HepG2 (cell line): Measurements from ENCODE around the gene REEP6. TPM values are rescaled to one million over a fixed set of nuclear protein-coding genes. Genes with fewer than 3 reads are reported as not detected.
A peak's percentile ranks its signal among the peaks of the same experiment; 100 is the strongest.

Experiments used
- CCAR2 ChIP-seq: fragments of 200-400 bp; formaldehyde crosslinking; optimal IDR thresholded peaks from 2 replicates; pipeline ENCODE3; 2018; ENCODE audit warnings: low read depth, mild to moderate bottlenecking, low read length, moderate library complexity
- HNRNPLL ChIP-seq: fragments of 200-400 bp; formaldehyde crosslinking; IDR thresholded peaks from 2 replicates; pipeline ENCODE4 v1.6.1; 2017; ENCODE audit warnings: mild to moderate bottlenecking, low read depth, low read length; ENCODE audit not compliant: poor library complexity, severe bottlenecking
- KAT2B ChIP-seq: fragments of 150-350 bp; IDR thresholded peaks from 2 replicates; pipeline ENCODE4 v1.6.1; 2014; ENCODE audit warnings: low read depth, low read length, borderline replicate concordance
- PHF20 ChIP-seq: sonication (generic); formaldehyde crosslinking; IDR thresholded peaks from 2 replicates; pipeline ENCODE4 v1.5.0; 2020; ENCODE audit warnings: mild to moderate bottlenecking, missing genetic modification reagents
- PHF21A ChIP-seq: sonication (generic); formaldehyde crosslinking; IDR thresholded peaks from 2 replicates; pipeline ENCODE4 v1.5.0; 2020; ENCODE audit warnings: mild to moderate bottlenecking, missing genetic modification reagents
- PITX1 ChIP-seq: sonication (generic); formaldehyde crosslinking; IDR thresholded peaks from 2 replicates; pipeline ENCODE4 v1.5.1; 2020; ENCODE audit warnings: mild to moderate bottlenecking, missing genetic modification reagents
- PPARG ChIP-seq: conservative IDR thresholded peaks from 2 replicates; pipeline ENCODE4 v1.6.1; 2016; ENCODE audit warnings: missing biosample characterization, missing genetic modification reagents
- SCMH1 ChIP-seq: sonication (generic); formaldehyde crosslinking; IDR thresholded peaks from 2 replicates; pipeline ENCODE4 v1.9.0; 2021; ENCODE audit warnings: missing genetic modification reagents, mild to moderate bottlenecking, borderline replicate concordance
- SNAI1 ChIP-seq: sonication (generic); formaldehyde crosslinking; IDR thresholded peaks from 2 replicates; pipeline ENCODE4 v1.5.0; 2020; ENCODE audit warnings: mild to moderate bottlenecking, missing genetic modification reagents, borderline replicate concordance
- SSRP1 ChIP-seq: IDR thresholded peaks from 2 replicates; pipeline ENCODE4 v1.6.1; 2016; ENCODE audit warnings: control low read depth
- TAF1 ChIP-seq: sonication (generic); formaldehyde crosslinking; IDR thresholded peaks from 2 replicates; pipeline ENCODE4 v1.4.0; 2020; ENCODE audit warnings: missing genetic modification reagents
- TBX3 ChIP-seq: fragments of 450-650 bp; IDR thresholded peaks from 2 replicates; pipeline ENCODE4 v1.6.1; 2017; ENCODE audit warnings: antibody characterized with exemption, mild to moderate bottlenecking, inconsistent platforms, borderline replicate concordance
- ZFP36L2 ChIP-seq: sonication (generic); formaldehyde crosslinking; IDR thresholded peaks from 2 replicates; pipeline ENCODE4 v1.4.0; 2020; ENCODE audit warnings: missing genetic modification reagents
- ZFP62 ChIP-seq: sonication (generic); formaldehyde crosslinking; IDR thresholded peaks from 2 replicates; pipeline ENCODE4 v1.4.0; 2020; ENCODE audit warnings: missing genetic modification reagents
- ZNF263 ChIP-seq: sonication (generic); formaldehyde crosslinking; IDR thresholded peaks from 2 replicates; pipeline ENCODE4 v1.4.0; 2020; ENCODE audit warnings: missing genetic modification reagents
- ZNF282 ChIP-seq: fragments of 450-650 bp; IDR thresholded peaks from 2 replicates; pipeline ENCODE4 v1.6.1; 2018; ENCODE audit not compliant: partially characterized antibody
- ZNF331 ChIP-seq: sonication (generic); formaldehyde crosslinking; IDR thresholded peaks from 2 replicates; pipeline ENCODE4 v1.4.0; 2020; ENCODE audit warnings: missing genetic modification reagents
- ZNF335 ChIP-seq: sonication (generic); formaldehyde crosslinking; IDR thresholded peaks from 2 replicates; pipeline ENCODE4 v1.4.0; 2020; ENCODE audit warnings: missing genetic modification reagents
- ZNF567 ChIP-seq: sonication (generic); formaldehyde crosslinking; IDR thresholded peaks from 2 replicates; pipeline ENCODE4 v1.8.1; 2023; ENCODE audit warnings: mild to moderate bottlenecking, missing genetic modification reagents, borderline replicate concordance
- ZNF589 ChIP-seq: sonication (generic); formaldehyde crosslinking; conservative IDR thresholded peaks from 2 replicates; pipeline ENCODE4 v1.8.0; 2022; ENCODE audit warnings: mild to moderate bottlenecking, moderate library complexity, missing genetic modification reagents
- ZSCAN21 ChIP-seq: sonication (generic); formaldehyde crosslinking; IDR thresholded peaks from 2 replicates; pipeline ENCODE4 v1.8.0; 2022; ENCODE audit warnings: mild to moderate bottlenecking, missing genetic modification reagents, moderate library complexity, borderline replicate concordance
- polyA plus RNA-seq, 8 experiments: library from polyadenylated mRNA; depleted of rRNA in 3 of 8; stranded (reverse) in 7 of 8; unstranded in 1 of 8; fragments of >200 nt; fragmentation: Illumina TruSeq in 4 of 8; extraction: Trizol in 4 of 8; gene quantifications; 2 replicates each; pipeline versions ENCODE4 v1.2.1 to v1.2.3, GENCODE V29; 2011 to 2016; ENCODE audit warnings: low read depth in 4 of 8, missing spikeins in 1 of 8, mixed read lengths in 1 of 8; ENCODE audit not compliant: insufficient read depth in 1 of 8
- total RNA-seq, 5 experiments: library from RNA; depleted of rRNA; stranded (reverse); fragments of >200 nt; fragmentation: Illumina TruSeq; extraction: Trizol; gene quantifications; 2 replicates each; pipeline ENCODE4 v1.2.3, GENCODE V29; 2016; ENCODE audit warnings: low read depth in 1 of 5
- TF ChIP-seq, protein P1 (sequence below): sonication (generic); formaldehyde crosslinking; IDR thresholded peaks from 2 replicates; pipeline ENCODE4 v1.4.0; 2020; ENCODE audit warnings: missing genetic modification reagents
- TF ChIP-seq, protein P2 (sequence below): sonication (generic); formaldehyde crosslinking; IDR thresholded peaks from 2 replicates; pipeline ENCODE4 v1.4.0; 2020; ENCODE audit warnings: missing genetic modification reagents
- TF ChIP-seq, protein P3 (sequence below): IDR thresholded peaks from 2 replicates; pipeline ENCODE4 v1.6.1; 2016; ENCODE audit warnings: low read depth, control low read depth
- TF ChIP-seq, protein P4 (sequence below): IDR thresholded peaks from 2 replicates; pipeline ENCODE4 v1.6.1; 2016; ENCODE audit warnings: mild to moderate bottlenecking, missing biosample characterization, missing genetic modification reagents
- TF ChIP-seq, protein P5 (sequence below): IDR thresholded peaks from 2 replicates; pipeline ENCODE4 v1.6.1; 2016; ENCODE audit warnings: missing genetic modification reagents, missing compliant biosample characterization

The REEP6 gene
- total and polyA plus RNA-seq, 2 of the 13 experiments (the other 11 are each of a cell fraction or from before 2014, with no cell fraction given) = 10.0 to 28.8 TPM

DNA sequence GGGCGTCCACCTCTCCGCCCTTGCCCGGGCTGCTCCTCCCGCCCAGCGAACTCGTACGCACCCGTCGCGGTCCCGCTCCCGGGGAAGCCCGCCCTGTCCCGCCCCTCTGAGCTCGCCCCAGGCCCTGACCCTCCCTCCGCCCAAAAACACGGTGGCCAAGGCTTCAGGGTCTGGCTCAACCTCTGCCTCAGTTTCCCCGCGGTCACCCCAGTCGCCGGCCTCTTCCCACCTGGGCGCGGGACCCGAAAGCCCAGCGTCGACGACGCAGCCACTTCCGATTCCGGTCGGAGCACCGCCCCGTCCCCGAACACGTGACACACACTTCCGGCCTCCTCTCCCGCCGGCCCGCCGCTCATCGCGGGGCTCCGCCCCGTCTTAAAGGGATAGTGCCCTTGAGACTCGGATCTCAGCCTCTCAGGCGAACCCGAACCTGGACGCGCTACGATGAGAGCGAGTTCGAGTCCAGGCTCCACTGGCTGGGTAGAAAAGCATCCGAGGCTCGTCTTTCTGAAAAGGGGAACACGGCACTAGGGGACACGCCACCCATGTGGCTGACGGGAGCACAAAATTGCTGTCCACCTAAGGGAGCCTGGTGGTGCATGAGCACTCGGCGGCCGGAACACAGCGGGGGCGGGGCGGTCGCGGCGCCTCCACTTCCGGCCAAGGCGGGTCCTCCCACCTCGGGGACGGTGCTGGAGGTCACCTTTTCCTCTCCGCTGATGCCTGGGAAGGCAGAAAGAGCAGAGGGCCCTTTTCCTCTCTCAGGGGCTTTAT, 11.9 kb upstream of the REEP6 start, which contains the start of gene C19orf25 (continued):
- TF ChIP-seq, protein P1, sequence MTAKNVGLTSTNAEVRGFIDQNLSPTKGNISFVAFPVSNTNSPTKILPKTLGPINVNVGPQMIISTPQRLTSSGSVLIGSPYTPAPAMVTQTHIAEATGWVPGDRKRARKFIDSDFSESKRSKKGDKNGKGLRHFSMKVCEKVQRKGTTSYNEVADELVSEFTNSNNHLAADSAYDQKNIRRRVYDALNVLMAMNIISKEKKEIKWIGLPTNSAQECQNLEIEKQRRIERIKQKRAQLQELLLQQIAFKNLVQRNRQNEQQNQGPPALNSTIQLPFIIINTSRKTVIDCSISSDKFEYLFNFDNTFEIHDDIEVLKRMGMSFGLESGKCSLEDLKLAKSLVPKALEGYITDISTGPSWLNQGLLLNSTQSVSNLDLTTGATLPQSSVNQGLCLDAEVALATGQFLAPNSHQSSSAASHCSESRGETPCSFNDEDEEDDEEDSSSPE (CRISPR knock-in tag) = peak; percentile 93
- TF ChIP-seq ZNF282 = no peak
- no peak for TF ChIP-seq ZFP62 (CRISPR knock-in tag)
- TF ChIP-seq SNAI1 (CRISPR knock-in tag) = no peak
- TF ChIP-seq KAT2B = no peak
- TF ChIP-seq PPARG (CRISPR knock-in tag) = no peak; the same call in 1 of the 2 replicates
- TF ChIP-seq PITX1 (CRISPR knock-in tag) = no peak; the same call in 1 of the 2 replicates
- no peak for TF ChIP-seq SCMH1 (CRISPR knock-in tag)
- peak; percentile 71; the same call in 1 of the 2 replicates for TF ChIP-seq TAF1 (CRISPR knock-in tag)
- no peak for TF ChIP-seq ZFP36L2 (CRISPR knock-in tag)
- TF ChIP-seq ZNF263 (CRISPR knock-in tag) = peak; percentile 87
- TF ChIP-seq ZSCAN21 (CRISPR knock-in tag) = no peak
- TF ChIP-seq, protein P2, sequence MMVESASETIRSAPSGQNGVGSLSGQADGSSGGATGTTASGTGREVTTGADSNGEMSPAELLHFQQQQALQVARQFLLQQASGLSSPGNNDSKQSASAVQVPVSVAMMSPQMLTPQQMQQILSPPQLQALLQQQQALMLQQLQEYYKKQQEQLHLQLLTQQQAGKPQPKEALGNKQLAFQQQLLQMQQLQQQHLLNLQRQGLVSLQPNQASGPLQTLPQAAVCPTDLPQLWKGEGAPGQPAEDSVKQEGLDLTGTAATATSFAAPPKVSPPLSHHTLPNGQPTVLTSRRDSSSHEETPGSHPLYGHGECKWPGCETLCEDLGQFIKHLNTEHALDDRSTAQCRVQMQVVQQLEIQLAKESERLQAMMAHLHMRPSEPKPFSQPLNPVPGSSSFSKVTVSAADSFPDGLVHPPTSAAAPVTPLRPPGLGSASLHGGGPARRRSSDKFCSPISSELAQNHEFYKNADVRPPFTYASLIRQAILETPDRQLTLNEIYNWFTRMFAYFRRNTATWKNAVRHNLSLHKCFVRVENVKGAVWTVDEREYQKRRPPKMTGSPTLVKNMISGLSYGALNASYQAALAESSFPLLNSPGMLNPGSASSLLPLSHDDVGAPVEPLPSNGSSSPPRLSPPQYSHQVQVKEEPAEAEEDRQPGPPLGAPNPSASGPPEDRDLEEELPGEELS (CRISPR knock-in tag) = no peak
- TF ChIP-seq SSRP1 = peak; percentile 64; the same call in 1 of the 2 replicates
- TF ChIP-seq CCAR2 = no peak
- TF ChIP-seq PHF21A = peak; percentile 56
- TF ChIP-seq, protein P3, sequence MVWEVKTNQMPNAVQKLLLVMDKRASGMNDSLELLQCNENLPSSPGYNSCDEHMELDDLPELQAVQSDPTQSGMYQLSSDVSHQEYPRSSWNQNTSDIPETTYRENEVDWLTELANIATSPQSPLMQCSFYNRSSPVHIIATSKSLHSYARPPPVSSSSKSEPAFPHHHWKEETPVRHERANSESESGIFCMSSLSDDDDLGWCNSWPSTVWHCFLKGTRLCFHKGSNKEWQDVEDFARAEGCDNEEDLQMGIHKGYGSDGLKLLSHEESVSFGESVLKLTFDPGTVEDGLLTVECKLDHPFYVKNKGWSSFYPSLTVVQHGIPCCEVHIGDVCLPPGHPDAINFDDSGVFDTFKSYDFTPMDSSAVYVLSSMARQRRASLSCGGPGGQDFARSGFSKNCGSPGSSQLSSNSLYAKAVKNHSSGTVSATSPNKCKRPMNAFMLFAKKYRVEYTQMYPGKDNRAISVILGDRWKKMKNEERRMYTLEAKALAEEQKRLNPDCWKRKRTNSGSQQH (CRISPR knock-in tag) = peak; percentile 48; the same call in 1 of the 2 replicates
- peak; percentile 71 for TF ChIP-seq TBX3
- TF ChIP-seq ZNF589 = no peak
- no peak; the same call in 1 of the 2 replicates for TF ChIP-seq ZNF335 (CRISPR knock-in tag)
- TF ChIP-seq ZNF567 (CRISPR knock-in tag) = no peak
- TF ChIP-seq, protein P4, sequence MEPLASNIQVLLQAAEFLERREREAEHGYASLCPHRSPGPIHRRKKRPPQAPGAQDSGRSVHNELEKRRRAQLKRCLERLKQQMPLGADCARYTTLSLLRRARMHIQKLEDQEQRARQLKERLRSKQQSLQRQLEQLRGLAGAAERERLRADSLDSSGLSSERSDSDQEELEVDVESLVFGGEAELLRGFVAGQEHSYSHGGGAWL (CRISPR knock-in tag) = no peak; the same call in 1 of the 2 replicates
- TF ChIP-seq, protein P5, sequence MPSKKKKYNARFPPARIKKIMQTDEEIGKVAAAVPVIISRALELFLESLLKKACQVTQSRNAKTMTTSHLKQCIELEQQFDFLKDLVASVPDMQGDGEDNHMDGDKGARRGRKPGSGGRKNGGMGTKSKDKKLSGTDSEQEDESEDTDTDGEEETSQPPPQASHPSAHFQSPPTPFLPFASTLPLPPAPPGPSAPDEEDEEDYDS (CRISPR knock-in tag) = peak; percentile 25
- TF ChIP-seq HNRNPLL = peak; percentile 84
- peak; percentile 81 for TF ChIP-seq PHF20 (CRISPR knock-in tag)
- TF ChIP-seq ZNF331 (CRISPR knock-in tag) = peak; percentile 22; the same call in 1 of the 2 replicates
